Gastroesophageal sphincter (tissue), 3 donors: ENCODE results near the gene ELL.

Experiments
- CTCF ChIP-seq, 4 experiments: fragments of 200-600 bp in 2 of 4; fragments of 450-650 bp in 2 of 4; sonication (generic) in 1 of 4; IDR thresholded peaks; one replicate each; pipeline ENCODE4 v1.5.1; 2017 to 2019; ENCODE audit warnings: antibody characterized with exemption in 4 of 4, mild to moderate bottlenecking in 2 of 4, moderate library complexity in 2 of 4
- EP300 ChIP-seq: sonication (generic); formaldehyde crosslinking; IDR thresholded peaks from one replicate; pipeline ENCODE4 v1.6.1; 2017; ENCODE audit warnings: antibody characterized with exemption, mild to moderate bottlenecking
- POLR2A ChIP-seq, 2 donors: fragments of 450-650 bp; IDR thresholded peaks; one replicate each; pipeline ENCODE4 v1.6.1; 2017; ENCODE audit warnings: antibody characterized with exemption in 2 of 2, mild to moderate bottlenecking in 2 of 2, moderate library complexity in 1 of 2

DNA sequence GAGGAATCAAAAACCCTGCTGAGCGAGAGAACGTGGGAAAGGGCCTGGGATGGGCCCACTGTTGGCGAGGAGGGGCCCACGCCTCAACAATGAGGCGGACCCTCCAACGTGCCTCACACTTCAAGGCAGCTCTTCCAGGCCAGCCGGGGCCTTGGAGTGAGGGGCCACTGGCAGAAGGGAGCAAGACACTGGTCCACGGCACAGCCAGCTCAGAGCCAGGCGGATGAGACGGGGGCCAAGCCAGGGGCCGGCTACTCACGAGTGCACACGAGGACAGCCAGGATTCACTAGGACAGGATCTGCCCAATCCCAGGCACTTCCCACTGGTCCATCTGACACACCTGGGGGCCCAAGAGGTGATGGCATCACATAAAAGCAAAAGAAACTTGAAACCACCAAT is 20.5 kb downstream of the ELL start:
- TF ChIP-seq POLR2A (IDR thresholded peaks at IDR 0.05) (no peak), CTCF (IDR thresholded peaks at IDR 0.05) (no peak), EP300 (no peak)
